Stomach (tissue), 4 donors: Measurements from ENCODE around the gene ARRDC4.

Experiments
- POLR2A ChIP-seq, 4 donors: fragments of 450-650 bp; IDR thresholded peaks; one replicate each; pipeline ENCODE4 v1.6.1; 2016; ENCODE audit warnings: antibody characterized with exemption in 4 of 4, control low read depth in 2 of 4, mild to moderate bottlenecking in 1 of 4, moderate library complexity in 1 of 4
- POLR2AphosphoS5 ChIP-seq, 3 donors: sonication (generic); formaldehyde crosslinking; IDR thresholded peaks; one replicate each; pipeline ENCODE4 v1.6.1; 2016; ENCODE audit warnings: antibody characterized with exemption in 3 of 3
- TF ChIP-seq, protein P1 (sequence below), 7 experiments: fragments of 450-650 bp in 4 of 7; fragments of 200-600 bp in 3 of 7; sonication (generic) in 3 of 7; IDR thresholded peaks; one replicate each; pipeline ENCODE4 v1.5.1; 2016 to 2019; ENCODE audit warnings: antibody characterized with exemption in 7 of 7, control low read depth in 2 of 7, mild to moderate bottlenecking in 1 of 7

DNA sequence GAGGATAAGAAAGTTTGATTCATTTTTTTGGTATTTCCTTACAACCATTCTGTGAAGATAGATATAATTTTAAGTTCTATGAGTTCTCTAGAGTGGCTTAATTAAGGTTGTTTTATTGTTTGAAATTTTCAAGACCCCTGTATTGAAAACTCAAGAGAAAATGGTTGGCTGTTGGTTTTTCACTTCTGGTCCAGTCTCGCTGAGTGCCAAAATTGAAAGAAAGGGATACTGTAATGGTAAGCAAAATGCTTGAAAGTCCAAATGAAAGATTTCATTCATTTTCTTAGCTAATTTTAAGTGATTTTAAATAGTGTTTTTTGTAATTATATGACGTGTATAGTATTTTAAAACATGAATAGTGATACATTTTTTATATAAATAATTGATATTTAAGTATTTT, 7.4 kb downstream of the ARRDC4 start:
- TF ChIP-seq, protein P1, sequence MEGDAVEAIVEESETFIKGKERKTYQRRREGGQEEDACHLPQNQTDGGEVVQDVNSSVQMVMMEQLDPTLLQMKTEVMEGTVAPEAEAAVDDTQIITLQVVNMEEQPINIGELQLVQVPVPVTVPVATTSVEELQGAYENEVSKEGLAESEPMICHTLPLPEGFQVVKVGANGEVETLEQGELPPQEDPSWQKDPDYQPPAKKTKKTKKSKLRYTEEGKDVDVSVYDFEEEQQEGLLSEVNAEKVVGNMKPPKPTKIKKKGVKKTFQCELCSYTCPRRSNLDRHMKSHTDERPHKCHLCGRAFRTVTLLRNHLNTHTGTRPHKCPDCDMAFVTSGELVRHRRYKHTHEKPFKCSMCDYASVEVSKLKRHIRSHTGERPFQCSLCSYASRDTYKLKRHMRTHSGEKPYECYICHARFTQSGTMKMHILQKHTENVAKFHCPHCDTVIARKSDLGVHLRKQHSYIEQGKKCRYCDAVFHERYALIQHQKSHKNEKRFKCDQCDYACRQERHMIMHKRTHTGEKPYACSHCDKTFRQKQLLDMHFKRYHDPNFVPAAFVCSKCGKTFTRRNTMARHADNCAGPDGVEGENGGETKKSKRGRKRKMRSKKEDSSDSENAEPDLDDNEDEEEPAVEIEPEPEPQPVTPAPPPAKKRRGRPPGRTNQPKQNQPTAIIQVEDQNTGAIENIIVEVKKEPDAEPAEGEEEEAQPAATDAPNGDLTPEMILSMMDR (IDR thresholded peaks at IDR 0.05): no peak
- TF ChIP-seq POLR2AphosphoS5 (IDR thresholded peaks at IDR 0.05) (no peak), POLR2A (IDR thresholded peaks at IDR 0.05) (no peak)
